ENCODE results near the gene DENND5B. TPM values are rescaled to one million over a fixed set of nuclear protein-coding genes. Genes with fewer than 3 reads are reported as not detected.

DENND5B gene
- total and polyA plus RNA-seq, 4 donors, result 4.5 to 23.1 (median 9.3) TPM

GRCh38 chr12:31470459-31470858, 120.5 kb downstream of the DENND5B start:
- no peaks in the 10 kb centered on the region for H3K9me3 ChIP-seq (ENCODE audit: control insufficient read depth in 4 of 4, low read length in 3 of 4)

DNA sequence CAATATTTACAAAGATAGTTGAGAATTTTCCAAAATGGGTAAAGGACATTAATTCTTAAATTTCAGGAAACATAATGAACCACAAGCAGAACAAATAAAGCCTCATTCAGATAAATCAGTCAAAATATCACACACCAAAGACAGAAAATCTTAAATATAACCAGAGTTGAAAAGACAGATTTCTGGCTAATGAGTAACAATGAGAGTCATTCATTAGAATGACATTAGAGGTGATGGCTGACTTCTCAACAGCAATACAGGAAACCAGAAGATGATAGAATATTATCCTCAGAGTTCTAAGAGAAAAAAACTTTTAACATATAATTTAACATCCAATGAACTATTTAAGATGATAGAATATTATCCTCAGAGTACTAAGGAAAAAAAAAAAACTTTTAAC, 124.2 kb downstream of the DENND5B start:
- Histone ChIP-seq H3K27ac (ENCODE audit: low read depth in 1 of 2, low read length in 2 of 2) (no peak overlapping the region), H3K9me3 (ENCODE audit: control insufficient read depth in 4 of 4, low read length in 3 of 4) (no peaks in the 10 kb centered on the region), H3K4me3 (ENCODE audit: low read depth in 1 of 3, low read length in 3 of 3) (no peak overlapping the region), H3K9ac (ENCODE audit: low read depth in 1 of 2, low read length in 2 of 2) (no peak overlapping the region), H3K4me1 (ENCODE audit: control insufficient read depth in 4 of 4, insufficient read depth in 4 of 4, low read length in 3 of 4) (no peaks in the 10 kb centered on the region), H3K36me3 (ENCODE audit: control insufficient read depth in 4 of 4, insufficient read depth in 3 of 4, low read depth in 1 of 4, low read length in 3 of 4) (no peaks in the 10 kb centered on the region), H3K27me3 (ENCODE audit: control insufficient read depth in 4 of 4, insufficient read depth in 4 of 4, low read length in 3 of 4) (no peaks in the 10 kb centered on the region)
- no peak for TF ChIP-seq REST (IDR thresholded peaks at IDR 0.05)
- TF ChIP-seq RAD21 (IDR thresholded peaks at IDR 0.05), result no peak
- no peak for TF ChIP-seq EGR1 (IDR thresholded peaks at IDR 0.05; ENCODE audit: low read depth in 2 of 2)
- no peak for TF ChIP-seq HNF4A (conservative IDR thresholded peaks at IDR 0.05)
- TF ChIP-seq JUND (IDR thresholded peaks at IDR 0.05), result no peak
- no peak for TF ChIP-seq GABPA (IDR thresholded peaks at IDR 0.05 in 1 of 2, conservative IDR thresholded peaks at IDR 0.05 in 1 of 2)
- TF ChIP-seq, protein P1, sequence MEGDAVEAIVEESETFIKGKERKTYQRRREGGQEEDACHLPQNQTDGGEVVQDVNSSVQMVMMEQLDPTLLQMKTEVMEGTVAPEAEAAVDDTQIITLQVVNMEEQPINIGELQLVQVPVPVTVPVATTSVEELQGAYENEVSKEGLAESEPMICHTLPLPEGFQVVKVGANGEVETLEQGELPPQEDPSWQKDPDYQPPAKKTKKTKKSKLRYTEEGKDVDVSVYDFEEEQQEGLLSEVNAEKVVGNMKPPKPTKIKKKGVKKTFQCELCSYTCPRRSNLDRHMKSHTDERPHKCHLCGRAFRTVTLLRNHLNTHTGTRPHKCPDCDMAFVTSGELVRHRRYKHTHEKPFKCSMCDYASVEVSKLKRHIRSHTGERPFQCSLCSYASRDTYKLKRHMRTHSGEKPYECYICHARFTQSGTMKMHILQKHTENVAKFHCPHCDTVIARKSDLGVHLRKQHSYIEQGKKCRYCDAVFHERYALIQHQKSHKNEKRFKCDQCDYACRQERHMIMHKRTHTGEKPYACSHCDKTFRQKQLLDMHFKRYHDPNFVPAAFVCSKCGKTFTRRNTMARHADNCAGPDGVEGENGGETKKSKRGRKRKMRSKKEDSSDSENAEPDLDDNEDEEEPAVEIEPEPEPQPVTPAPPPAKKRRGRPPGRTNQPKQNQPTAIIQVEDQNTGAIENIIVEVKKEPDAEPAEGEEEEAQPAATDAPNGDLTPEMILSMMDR (IDR thresholded peaks at IDR 0.05; ENCODE audit: low read depth, low read length, missing input control), result no peak
- no peak for TF ChIP-seq SP1 (IDR thresholded peaks at IDR 0.05)
- no peak for TF ChIP-seq FOXA1 (IDR thresholded peaks at IDR 0.05)
- TF ChIP-seq, protein P2, sequence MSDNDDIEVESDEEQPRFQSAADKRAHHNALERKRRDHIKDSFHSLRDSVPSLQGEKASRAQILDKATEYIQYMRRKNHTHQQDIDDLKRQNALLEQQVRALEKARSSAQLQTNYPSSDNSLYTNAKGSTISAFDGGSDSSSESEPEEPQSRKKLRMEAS (IDR thresholded peaks at IDR 0.05), result no peak
- no peak for TF ChIP-seq ATF3 (IDR thresholded peaks at IDR 0.05)
- no peak for TF ChIP-seq TAF1 (conservative IDR thresholded peaks at IDR 0.05)
- no peak for TF ChIP-seq NR2F2 (IDR thresholded peaks at IDR 0.05)
- TF ChIP-seq YY1 (IDR thresholded peaks at IDR 0.05), result no peak
- no peak for TF ChIP-seq FOXA2 (IDR thresholded peaks at IDR 0.05)
- no peak for TF ChIP-seq HNF4G (IDR thresholded peaks at IDR 0.05)
- TF ChIP-seq, protein P3, sequence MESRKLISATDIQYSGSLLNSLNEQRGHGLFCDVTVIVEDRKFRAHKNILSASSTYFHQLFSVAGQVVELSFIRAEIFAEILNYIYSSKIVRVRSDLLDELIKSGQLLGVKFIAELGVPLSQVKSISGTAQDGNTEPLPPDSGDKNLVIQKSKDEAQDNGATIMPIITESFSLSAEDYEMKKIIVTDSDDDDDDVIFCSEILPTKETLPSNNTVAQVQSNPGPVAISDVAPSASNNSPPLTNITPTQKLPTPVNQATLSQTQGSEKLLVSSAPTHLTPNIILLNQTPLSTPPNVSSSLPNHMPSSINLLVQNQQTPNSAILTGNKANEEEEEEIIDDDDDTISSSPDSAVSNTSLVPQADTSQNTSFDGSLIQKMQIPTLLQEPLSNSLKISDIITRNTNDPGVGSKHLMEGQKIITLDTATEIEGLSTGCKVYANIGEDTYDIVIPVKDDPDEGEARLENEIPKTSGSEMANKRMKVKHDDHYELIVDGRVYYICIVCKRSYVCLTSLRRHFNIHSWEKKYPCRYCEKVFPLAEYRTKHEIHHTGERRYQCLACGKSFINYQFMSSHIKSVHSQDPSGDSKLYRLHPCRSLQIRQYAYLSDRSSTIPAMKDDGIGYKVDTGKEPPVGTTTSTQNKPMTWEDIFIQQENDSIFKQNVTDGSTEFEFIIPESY (IDR thresholded peaks at IDR 0.05), result no peak
- TF ChIP-seq RXRA (IDR thresholded peaks at IDR 0.05), result no peak
- no peak for DNase-seq (ENCODE audit: low spot score)

More at GRCh38 chr12:31470459-31470858, 120.5 kb downstream of the DENND5B start:
- H3K4me3 ChIP-seq (ENCODE audit: low read depth in 1 of 3, low read length in 3 of 3), result no peak overlapping the region
- H3K4me1 ChIP-seq (ENCODE audit: control insufficient read depth in 4 of 4, insufficient read depth in 4 of 4, low read length in 3 of 4), result peaks cover 2 to 9% (median 7%) of the 10 kb centered on the region in 4 donors
- DNase-seq (ENCODE audit: low spot score), result no peak
- TF ChIP-seq, protein P1 (IDR thresholded peaks at IDR 0.05; ENCODE audit: low read depth, low read length, missing input control), result no peak
- TF ChIP-seq NR2F2 (IDR thresholded peaks at IDR 0.05) (no peak), SP1 (IDR thresholded peaks at IDR 0.05) (no peak)
- no peaks in the 10 kb centered on the region for H3K36me3 ChIP-seq (ENCODE audit: control insufficient read depth in 4 of 4, insufficient read depth in 3 of 4, low read depth in 1 of 4, low read length in 3 of 4)
- H3K27me3 ChIP-seq (ENCODE audit: control insufficient read depth in 4 of 4, insufficient read depth in 4 of 4, low read length in 3 of 4), result no peaks in the 10 kb centered on the region
- no peak overlapping the region for H3K9ac ChIP-seq (ENCODE audit: low read depth in 1 of 2, low read length in 2 of 2)
- no peak overlapping the region for H3K27ac ChIP-seq (ENCODE audit: low read depth in 1 of 2, low read length in 2 of 2)

All from liver (tissue), 9 donors.